ENCODE results near the gene RAB22A.

The RAB22A gene

DNA sequence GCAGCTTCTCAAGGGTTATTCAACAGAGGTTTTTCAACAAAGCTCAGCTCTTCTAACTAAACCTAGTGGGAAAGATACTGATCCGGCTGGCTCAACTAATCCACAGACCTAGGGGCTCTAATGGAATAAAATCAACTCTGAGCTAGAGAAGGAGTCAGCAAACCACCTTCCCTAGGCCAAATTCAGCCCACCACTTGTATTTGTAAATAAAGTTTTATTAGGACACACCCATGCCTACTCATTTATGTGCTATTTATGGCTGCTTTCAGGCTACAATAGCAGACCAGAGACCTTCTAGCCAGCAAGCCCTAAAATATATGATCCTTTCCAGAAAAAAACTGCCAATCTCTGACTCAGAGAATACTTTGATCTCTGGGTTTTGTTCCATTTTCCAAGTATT is 6.0 kb upstream of the RAB22A start:
- DNase-seq, result no peak

DNA sequence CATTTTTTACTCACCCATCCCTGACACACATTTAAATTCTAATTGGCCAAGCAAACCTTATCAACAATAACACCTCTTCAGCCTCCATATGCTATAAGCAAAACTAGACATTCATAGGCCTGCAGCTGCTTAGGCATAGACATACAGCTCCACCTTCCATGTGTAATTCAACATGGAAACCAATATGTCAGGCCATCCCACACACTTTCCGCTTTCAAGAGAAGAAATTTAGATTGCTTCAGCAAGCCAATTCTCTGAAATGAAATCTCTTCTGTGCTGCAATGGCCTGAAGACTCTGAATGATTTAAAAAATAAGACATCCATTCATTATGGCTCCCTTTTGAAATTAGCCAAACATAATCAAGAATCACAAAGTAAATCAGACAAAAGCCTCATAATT is 4.5 kb upstream of the RAB22A start:
- no peak for DNase-seq

DNA sequence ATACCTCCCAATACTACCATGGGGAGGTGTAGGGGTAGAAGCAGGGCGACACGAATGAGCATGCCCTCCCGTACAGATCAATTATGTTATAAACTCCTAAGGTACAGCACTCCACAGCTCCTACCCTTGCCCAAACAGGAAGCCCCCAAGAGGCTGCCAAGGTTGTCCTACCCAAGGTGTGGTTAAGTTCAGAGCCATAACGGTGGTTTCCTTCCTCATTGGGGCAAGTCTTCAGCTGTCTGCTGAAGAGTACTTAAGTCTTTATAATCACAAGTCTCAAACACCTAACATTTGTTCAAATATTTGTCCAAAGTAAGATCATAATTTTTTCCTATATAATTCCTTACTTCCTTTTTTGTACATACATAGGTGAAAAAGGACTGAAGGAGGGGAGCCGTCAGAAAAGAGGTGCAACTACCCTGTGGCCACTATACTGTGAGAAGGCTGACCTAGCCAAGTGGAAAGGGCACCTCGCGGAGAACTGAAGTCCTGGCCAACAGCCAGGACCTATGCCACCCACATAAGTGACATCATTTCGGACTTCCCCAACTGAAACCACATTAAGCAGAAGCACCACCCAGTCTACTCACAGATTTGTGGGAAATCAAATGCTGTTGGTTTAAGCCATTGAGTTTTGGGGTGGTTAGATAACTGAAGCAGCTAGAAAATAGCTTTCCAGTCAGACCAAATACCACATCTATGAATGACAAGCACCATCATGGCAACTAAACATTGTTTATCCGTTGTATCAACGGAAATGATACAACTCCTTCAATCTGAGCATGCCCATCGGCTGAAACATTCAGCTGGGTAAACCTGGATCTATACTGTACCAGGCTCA is 2.9 kb upstream of the RAB22A start:
- peak; percentile 38 for DNase-seq

GRCh38 chr20:58307270-58307669 is 2.2 kb upstream of the RAB22A start:
- DNase-seq, result no peak

GRCh38 chr20:58308290-58308679 is 1.2 kb upstream of the RAB22A start:
- DNase-seq, result no peak

- no peak for DNase-seq
Observed at GRCh38 chr20:58308680-58309527, 611 bp upstream of the RAB22A start.

DNA sequence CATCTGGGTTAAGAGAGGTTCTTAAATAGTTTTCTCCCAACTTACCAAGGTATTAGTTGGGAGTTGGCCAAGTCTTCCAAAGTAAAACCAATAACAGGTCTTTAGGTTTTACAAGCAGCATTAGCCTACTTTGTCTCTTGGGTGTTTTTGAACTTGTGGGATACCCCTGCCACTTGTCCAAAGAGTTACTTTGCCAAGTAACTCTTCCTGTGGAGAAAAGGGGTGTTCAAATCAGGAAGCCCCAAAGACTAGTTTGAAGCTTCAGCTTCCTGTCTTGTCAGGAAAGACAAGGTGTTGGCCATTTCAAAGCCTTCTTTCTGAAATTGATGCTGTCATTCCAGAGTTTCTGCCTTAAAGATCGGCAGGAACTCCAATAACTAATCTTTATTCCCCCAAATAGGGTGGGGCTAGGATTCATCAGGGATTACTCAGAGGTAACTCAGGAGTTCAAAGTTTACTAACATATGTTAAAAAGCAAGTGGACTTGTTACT is 822 bp downstream of the RAB22A start:
- DNase-seq, result no peak

DNA sequence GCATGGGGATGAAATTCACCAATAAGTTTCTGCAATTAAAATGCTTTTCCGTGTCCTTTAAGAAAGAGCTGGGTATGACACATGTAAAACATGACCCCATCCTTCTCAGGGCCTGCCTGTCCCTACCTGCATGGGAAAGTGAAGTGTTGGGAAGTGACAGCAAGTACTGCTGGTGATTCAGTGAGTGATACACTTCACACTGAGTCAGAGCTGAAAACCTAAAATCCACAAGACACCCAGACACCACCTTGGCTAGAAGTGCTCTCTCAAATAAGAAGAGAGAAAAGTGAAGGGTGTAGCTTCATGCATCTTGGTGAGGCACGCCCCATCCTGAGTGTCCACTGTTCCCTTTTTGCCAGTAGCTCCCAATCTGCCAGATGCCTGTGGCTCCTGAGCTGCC is 3.3 kb downstream of the RAB22A start:
- DNase-seq, result no peak

DNA sequence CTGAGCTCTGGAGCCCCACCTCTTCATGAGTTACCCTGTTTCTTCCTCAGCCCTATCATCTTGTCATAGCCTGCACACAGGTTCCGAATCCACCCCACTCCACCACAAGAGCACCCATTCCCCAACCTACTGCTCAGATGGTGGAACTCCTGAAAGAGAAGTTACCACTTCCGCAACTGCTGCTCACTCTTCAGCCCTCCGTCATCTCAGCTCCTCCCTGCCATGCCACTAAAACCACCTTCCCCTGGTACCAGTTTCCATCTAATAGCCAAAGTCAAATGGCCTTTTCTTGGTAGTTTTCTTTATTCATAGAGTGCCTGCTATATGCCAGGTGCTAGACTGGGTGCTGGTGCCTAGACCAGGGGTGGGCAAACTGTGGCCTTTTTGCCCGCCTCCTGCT is 3.9 kb downstream of the RAB22A start:
- DNase-seq, result no peak

DNA sequence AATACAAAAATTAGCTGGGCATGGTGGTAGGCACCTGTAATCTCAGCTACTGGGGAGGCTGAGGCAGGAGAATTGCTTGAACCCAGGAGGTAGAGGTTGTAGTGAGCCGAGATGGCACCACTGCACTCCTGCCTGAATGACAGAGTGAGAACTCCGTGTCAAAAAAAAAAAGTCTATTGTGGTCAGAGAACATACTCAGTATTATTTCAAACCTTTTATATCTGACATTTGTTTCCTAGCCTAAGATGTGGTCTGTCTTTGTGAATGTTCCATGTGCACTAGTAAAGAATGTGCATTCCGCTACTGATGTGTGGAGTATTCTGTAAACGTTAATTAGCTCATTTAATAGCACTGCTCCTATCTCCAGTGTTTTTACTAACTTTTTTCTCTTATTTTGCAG is 11.7 kb downstream of the RAB22A start:
- no peak for DNase-seq

DNA sequence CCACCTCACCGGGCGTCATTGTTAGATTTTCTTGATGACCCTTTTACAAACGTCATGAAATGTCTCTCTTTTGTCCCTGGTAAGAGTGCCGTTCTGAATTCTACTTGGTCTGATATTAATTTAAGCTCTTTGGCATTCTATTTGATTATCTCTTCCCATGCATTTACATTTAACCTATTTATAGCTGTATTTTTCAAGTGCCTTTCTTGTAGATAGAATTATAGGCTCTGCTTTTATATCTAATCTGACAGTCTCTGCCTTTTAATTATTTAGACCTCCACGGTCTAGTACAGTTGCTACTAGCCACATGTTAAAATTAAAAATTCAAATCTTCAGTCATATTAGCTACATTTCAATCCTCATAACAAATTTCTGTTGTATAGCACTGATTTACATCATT is 12.6 kb downstream of the RAB22A start:
- no peak for DNase-seq

DNA sequence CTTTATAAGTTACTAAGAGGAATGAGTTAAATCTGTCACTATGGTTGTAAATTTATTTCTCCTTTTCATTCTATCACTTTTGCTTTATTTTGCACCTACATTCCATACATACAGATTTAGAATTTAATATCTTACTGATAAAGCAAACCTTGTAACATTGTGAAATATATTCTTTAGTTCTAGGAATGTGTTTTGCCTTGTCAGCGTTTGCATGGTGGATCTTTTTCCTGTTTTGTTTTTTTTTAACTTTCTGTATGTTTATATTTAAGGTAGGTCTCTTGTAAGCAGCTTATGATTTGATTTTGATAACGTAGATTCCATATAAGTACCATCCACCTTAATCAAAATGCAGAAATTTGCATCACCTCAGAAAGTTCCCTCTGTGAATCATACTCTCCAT is 16.4 kb downstream of the RAB22A start:
- DNase-seq, result no peak

GRCh38 chr20:58327211-58327610 is 17.7 kb downstream of the RAB22A start:
- no peak for DNase-seq

GRCh38 chr20:58328836-58329235 is 19.3 kb downstream of the RAB22A start:
- no peak for DNase-seq

DNA sequence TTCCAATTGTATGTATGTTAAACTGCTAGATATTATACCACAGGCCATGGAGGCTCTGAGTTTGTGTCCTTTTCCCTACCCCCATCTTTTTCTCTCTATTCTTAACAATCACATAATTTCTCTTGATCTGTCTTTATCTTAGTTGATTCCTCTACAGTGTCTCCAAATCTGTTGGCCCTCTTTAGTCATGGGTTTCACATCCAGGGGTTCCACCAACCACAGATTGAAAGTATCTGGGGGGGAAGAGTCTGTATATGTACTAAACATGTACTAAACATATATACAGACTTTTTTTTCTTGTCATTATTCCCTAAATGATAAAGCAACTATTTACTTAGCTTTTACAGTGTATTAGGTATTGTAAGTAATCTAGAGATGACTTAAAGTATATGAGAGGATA is 20.2 kb downstream of the RAB22A start:
- DNase-seq, result no peak

DNA sequence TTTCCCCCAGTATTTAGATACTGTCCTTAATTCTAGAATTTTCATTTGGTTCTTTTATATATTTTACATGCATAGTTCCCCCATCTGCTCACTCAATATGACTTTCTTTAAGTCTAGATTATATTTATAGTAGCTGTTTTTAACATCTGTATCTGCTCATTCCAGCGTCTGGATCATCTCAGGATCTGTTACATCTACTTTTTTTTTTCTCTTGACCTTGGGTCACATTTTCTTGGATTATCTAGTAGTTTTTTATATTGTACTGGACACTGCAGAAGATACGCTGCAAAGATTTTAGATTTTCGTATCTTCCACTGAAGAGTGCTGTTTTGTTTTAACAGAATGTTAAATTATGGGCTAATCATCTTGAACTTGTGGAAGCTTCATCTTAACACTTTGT is 20.7 kb downstream of the RAB22A start:
- DNase-seq, result no peak

DNA sequence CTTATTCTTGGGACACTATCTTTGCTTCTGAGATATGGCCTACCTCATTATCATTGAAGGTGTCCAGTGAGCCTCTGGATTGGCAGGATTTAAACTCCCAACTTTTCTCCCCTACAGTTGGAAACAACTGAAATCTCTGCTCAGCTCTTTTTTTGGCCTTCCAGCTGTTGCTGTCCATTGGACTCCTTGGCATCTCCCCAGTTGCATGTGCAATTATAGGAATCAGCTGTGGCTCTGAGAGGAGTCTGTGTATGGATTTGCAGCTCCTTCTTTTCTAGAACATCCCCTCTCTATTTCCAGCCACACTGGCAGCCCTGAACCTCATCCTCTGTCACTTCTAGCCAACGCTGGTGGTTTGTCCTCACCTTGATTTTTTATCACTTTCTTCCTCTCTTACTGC is 21.2 kb downstream of the RAB22A start:
- DNase-seq, result no peak

- no peak for DNase-seq
Observed at GRCh38 chr20:58331961-58332551, 22.5 kb downstream of the RAB22A start.

GRCh38 chr20:58339741-58340140 is 30.2 kb downstream of the RAB22A start:
- no peak for DNase-seq

DNA sequence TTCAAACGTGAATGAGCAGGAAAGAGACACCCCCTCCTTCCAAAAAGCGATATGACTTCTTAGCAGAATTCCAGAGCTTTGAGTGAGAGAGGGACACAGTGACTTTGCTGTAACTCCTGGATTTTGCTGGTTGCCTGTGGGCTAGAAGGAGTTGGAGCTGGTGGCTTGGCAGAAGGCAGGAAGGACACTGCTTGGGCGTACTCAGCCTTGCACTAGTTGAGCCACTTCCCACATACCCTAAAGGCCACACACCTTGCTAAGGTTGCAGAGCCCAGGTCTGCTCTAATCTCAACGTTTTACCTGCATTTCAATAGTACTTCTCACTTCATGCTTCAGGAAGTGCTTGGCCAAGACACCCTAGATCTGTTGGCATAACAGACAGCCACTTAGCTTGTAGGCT is 30.6 kb downstream of the RAB22A start:
- DNase-seq, result no peak

- no peak for DNase-seq
Observed at GRCh38 chr20:58340853-58341252, 31.3 kb downstream of the RAB22A start.

- no peak for DNase-seq
Observed at GRCh38 chr20:58342104-58342945, 32.8 kb downstream of the RAB22A start.

DNA sequence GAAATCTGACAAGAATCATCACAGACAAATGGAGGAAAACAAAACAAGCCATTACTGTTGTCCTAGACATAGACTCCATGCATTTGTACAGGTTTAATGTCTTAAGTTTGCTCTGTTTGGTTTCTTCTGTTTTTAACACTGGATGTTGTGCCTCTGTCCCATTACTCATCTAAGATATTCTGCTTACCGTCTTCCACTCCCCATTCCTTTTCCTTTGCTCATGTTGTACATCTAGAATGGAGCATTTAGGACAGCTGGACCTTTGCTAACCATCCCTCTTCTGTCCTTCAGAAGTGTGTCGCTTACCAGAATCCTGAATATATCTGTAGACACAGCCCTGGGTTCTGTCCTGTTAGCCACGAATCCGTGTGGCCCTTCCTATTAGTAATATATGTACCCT is 35.2 kb downstream of the RAB22A start:
- no peak for DNase-seq

Measured in NCI-H2029 (cell line).